Measurements from ENCODE around the gene THSD7A.

DNA sequence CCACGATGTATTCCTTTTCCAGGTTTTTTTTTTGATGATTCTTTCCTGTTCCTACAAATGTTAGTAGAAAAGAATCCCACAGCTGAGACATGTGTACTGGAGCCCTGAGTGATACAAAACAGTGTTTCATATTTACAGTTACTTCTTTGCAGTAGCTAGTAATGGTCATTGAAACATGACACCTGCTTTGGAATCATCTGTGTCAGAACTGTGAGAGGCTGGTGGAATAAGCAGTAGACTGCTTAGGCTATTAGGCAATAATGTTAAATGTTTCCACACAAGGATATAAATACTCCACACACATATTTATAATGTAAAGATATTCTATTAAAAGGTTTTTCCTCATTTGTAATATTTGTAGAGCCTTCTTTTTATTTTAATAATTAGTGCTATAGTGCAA, 394.0 kb downstream of the THSD7A start:
- TF ChIP-seq, protein P1, sequence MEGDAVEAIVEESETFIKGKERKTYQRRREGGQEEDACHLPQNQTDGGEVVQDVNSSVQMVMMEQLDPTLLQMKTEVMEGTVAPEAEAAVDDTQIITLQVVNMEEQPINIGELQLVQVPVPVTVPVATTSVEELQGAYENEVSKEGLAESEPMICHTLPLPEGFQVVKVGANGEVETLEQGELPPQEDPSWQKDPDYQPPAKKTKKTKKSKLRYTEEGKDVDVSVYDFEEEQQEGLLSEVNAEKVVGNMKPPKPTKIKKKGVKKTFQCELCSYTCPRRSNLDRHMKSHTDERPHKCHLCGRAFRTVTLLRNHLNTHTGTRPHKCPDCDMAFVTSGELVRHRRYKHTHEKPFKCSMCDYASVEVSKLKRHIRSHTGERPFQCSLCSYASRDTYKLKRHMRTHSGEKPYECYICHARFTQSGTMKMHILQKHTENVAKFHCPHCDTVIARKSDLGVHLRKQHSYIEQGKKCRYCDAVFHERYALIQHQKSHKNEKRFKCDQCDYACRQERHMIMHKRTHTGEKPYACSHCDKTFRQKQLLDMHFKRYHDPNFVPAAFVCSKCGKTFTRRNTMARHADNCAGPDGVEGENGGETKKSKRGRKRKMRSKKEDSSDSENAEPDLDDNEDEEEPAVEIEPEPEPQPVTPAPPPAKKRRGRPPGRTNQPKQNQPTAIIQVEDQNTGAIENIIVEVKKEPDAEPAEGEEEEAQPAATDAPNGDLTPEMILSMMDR (IDR thresholded peaks at IDR 0.05) = no peak
- TF ChIP-seq EP300 (IDR thresholded peaks at IDR 0.05) (no peak), POLR2A (IDR thresholded peaks at IDR 0.05) (no peak)

Measured in tibial nerve (tissue), 4 donors.